HEK293 (cell line): ENCODE results near the gene RUFY2.

Experiments used
- GLI2 ChIP-seq: fragments of 450-650 bp; formaldehyde crosslinking; IDR thresholded peaks from 2 replicates; pipeline ENCODE4; 2017; ENCODE audit warnings: missing biosample characterization, missing genetic modification characterization, low read depth, borderline replicate concordance
- HOXD13 ChIP-seq: sonication (generic); formaldehyde crosslinking; IDR thresholded peaks from 2 replicates; pipeline ENCODE4 v1.8.0; 2022; ENCODE audit warnings: missing genetic modification reagents, borderline replicate concordance
- KLF1 ChIP-seq: fragments of 450-650 bp; formaldehyde crosslinking; IDR thresholded peaks from 2 replicates; pipeline ENCODE4 v1.5.1; 2016; ENCODE audit warnings: missing biosample characterization, missing genetic modification characterization
- KLF16 ChIP-seq: fragments of 450-650 bp; formaldehyde crosslinking; IDR thresholded peaks from 2 replicates; pipeline ENCODE4 v1.5.1; 2017; ENCODE audit warnings: missing biosample characterization, missing genetic modification characterization
- MEIS1 ChIP-seq: sonication (generic); formaldehyde crosslinking; IDR thresholded peaks from 2 replicates; pipeline ENCODE4 v1.8.1; 2022; ENCODE audit warnings: missing genetic modification reagents, mild to moderate bottlenecking, borderline replicate concordance
- ZBTB17 ChIP-seq: fragments of 450-650 bp; formaldehyde crosslinking; IDR thresholded peaks from 2 replicates; pipeline ENCODE4 v1.5.1; 2016; ENCODE audit warnings: missing biosample characterization, missing genetic modification characterization
- ZEB2 ChIP-seq: fragments of 450-650 bp; formaldehyde crosslinking; IDR thresholded peaks from 2 replicates; pipeline ENCODE4 v1.5.1; 2016; ENCODE audit warnings: missing biosample characterization, missing genetic modification characterization
- ZFHX2 ChIP-seq: fragments of 450-650 bp; formaldehyde crosslinking; conservative IDR thresholded peaks from 2 replicates; pipeline ENCODE4 v1.5.1; 2016; ENCODE audit warnings: missing biosample characterization, missing genetic modification characterization
- ZFP37 ChIP-seq: fragments of 450-650 bp; formaldehyde crosslinking; IDR thresholded peaks from 2 replicates; pipeline ENCODE4 v1.5.1; 2016; ENCODE audit warnings: missing biosample characterization, missing genetic modification characterization
- ZNF221 ChIP-seq: fragments of 450-650 bp; formaldehyde crosslinking; IDR thresholded peaks from 2 replicates; pipeline ENCODE4 v1.5.1; 2017; ENCODE audit warnings: missing biosample characterization, missing genetic modification characterization, borderline replicate concordance
- ZNF24 ChIP-seq: fragments of 450-650 bp; formaldehyde crosslinking; IDR thresholded peaks from 2 replicates; pipeline ENCODE4 v1.5.1; 2016; ENCODE audit warnings: missing biosample characterization, missing genetic modification characterization
- ZNF311 ChIP-seq: fragments of 450-650 bp; formaldehyde crosslinking; IDR thresholded peaks from 2 replicates; pipeline ENCODE4 v1.5.1; 2017; ENCODE audit warnings: missing biosample characterization, missing genetic modification characterization, borderline replicate concordance
- ZNF37A ChIP-seq: fragments of 450-650 bp; IDR thresholded peaks from 2 replicates; pipeline ENCODE4 v1.5.1; 2018; ENCODE audit warnings: missing biosample characterization, missing genetic modification characterization
- ZNF398 ChIP-seq: fragments of 450-650 bp; formaldehyde crosslinking; IDR thresholded peaks from 2 replicates; pipeline ENCODE4 v1.5.1; 2017; ENCODE audit warnings: missing biosample characterization, missing genetic modification characterization
- ZNF501 ChIP-seq: fragments of 450-650 bp; formaldehyde crosslinking; IDR thresholded peaks from 2 replicates; pipeline ENCODE4 v1.5.1; 2016; ENCODE audit warnings: missing biosample characterization, missing genetic modification characterization
- ZNF514 ChIP-seq: fragments of 450-650 bp; formaldehyde crosslinking; IDR thresholded peaks from 2 replicates; pipeline ENCODE4 v1.5.1; 2016; ENCODE audit warnings: missing biosample characterization, missing genetic modification characterization
- ZNF548 ChIP-seq: fragments of 450-650 bp; formaldehyde crosslinking; IDR thresholded peaks from 2 replicates; pipeline ENCODE4 v1.5.1; 2016; ENCODE audit warnings: missing biosample characterization, missing genetic modification characterization
- ZNF629 ChIP-seq: fragments of 450-650 bp; formaldehyde crosslinking; IDR thresholded peaks from 2 replicates; pipeline ENCODE4 v1.5.1; 2017; ENCODE audit warnings: missing biosample characterization, missing genetic modification characterization
- ZNF660 ChIP-seq: fragments of 450-650 bp; IDR thresholded peaks from 2 replicates; pipeline ENCODE4 v1.5.1; 2018; ENCODE audit warnings: missing biosample characterization, mild to moderate bottlenecking, missing genetic modification characterization
- ZNF692 ChIP-seq: fragments of 450-650 bp; formaldehyde crosslinking; IDR thresholded peaks from 2 replicates; pipeline ENCODE4 v1.5.1; 2016; ENCODE audit warnings: missing biosample characterization, missing genetic modification characterization
- ZNF768 ChIP-seq: fragments of 450-650 bp; formaldehyde crosslinking; IDR thresholded peaks from 2 replicates; pipeline ENCODE4 v1.5.1; 2018; ENCODE audit warnings: missing biosample characterization, mild to moderate bottlenecking, missing genetic modification characterization
- ZNF777 ChIP-seq: fragments of 450-650 bp; formaldehyde crosslinking; IDR thresholded peaks from 2 replicates; pipeline ENCODE4 v1.5.1; 2017; ENCODE audit warnings: missing biosample characterization, missing genetic modification characterization, borderline replicate concordance
- ZNF791 ChIP-seq: fragments of 450-650 bp; formaldehyde crosslinking; IDR thresholded peaks from 2 replicates; pipeline ENCODE4 v1.5.1; 2016; ENCODE audit warnings: missing biosample characterization, missing genetic modification characterization
- ZNF843 ChIP-seq: fragments of 450-650 bp; formaldehyde crosslinking; IDR thresholded peaks from 2 replicates; pipeline ENCODE4 v1.5.1; 2016; ENCODE audit warnings: missing biosample characterization, missing genetic modification characterization
- ZXDB ChIP-seq: fragments of 450-650 bp; formaldehyde crosslinking; IDR thresholded peaks from 2 replicates; pipeline ENCODE4 v1.5.1; 2016; ENCODE audit warnings: missing biosample characterization, missing genetic modification characterization
- TF ChIP-seq, protein P1 (sequence below): fragments of 450-650 bp; formaldehyde crosslinking; IDR thresholded peaks from 2 replicates; pipeline ENCODE4 v1.5.1; 2016; ENCODE audit warnings: missing biosample characterization, missing genetic modification characterization
- TF ChIP-seq, protein P2 (sequence below): sonication (generic); formaldehyde crosslinking; IDR thresholded peaks from 2 replicates; pipeline ENCODE4 v1.8.1; 2022; ENCODE audit warnings: mild to moderate bottlenecking, moderate library complexity, missing genetic modification reagents
- TF ChIP-seq, protein P3 (sequence below): fragments of 450-650 bp; formaldehyde crosslinking; optimal IDR thresholded peaks from 2 replicates; pipeline ENCODE3; 2016; ENCODE audit warnings: missing biosample characterization, mild to moderate bottlenecking, missing genetic modification characterization
- TF ChIP-seq, protein P4 (sequence below): fragments of 450-650 bp; formaldehyde crosslinking; IDR thresholded peaks from 2 replicates; pipeline ENCODE4 v1.5.1; 2016; ENCODE audit warnings: missing biosample characterization, missing genetic modification characterization

RUFY2 gene

GRCh38 chr10:68331455-68332258 is 75.4 kb downstream of the RUFY2 start, which contains the start of gene HNRNPH3 (continued):
- TF ChIP-seq, protein P1, sequence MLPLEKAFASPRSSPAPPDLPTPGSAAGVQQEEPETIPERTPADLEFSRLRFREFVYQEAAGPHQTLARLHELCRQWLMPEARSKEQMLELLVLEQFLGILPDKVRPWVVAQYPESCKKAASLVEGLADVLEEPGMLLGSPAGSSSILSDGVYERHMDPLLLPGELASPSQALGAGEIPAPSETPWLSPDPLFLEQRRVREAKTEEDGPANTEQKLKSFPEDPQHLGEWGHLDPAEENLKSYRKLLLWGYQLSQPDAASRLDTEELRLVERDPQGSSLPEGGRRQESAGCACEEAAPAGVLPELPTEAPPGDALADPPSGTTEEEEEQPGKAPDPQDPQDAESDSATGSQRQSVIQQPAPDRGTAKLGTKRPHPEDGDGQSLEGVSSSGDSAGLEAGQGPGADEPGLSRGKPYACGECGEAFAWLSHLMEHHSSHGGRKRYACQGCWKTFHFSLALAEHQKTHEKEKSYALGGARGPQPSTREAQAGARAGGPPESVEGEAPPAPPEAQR (tag by site-specific recombination): 0 out of 2 replicates have a peak, but pooled peaks have one; percentile 14
- TF ChIP-seq ZNF398 (tag by site-specific recombination): peak; percentile 79
- no peak for TF ChIP-seq MEIS1 (CRISPR knock-in tag)
- TF ChIP-seq ZNF629 (tag by site-specific recombination): peak; percentile 72
- 0 out of 2 replicates have a peak, but pooled peaks have one; percentile 29 for TF ChIP-seq ZNF768
- peak; percentile 94 for TF ChIP-seq ZFHX2 (tag by site-specific recombination)
- TF ChIP-seq ZNF514 (tag by site-specific recombination): no peak
- TF ChIP-seq ZNF692 (tag by site-specific recombination): peak; percentile 84; the same call in 1 of the 2 replicates
- peak; percentile 67 for TF ChIP-seq ZFP37 (tag by site-specific recombination)
- TF ChIP-seq ZNF24 (tag by site-specific recombination): peak; percentile 71
- peak; percentile 73 for TF ChIP-seq KLF1 (tag by site-specific recombination)
- TF ChIP-seq KLF16: peak; percentile 99
- no peak for TF ChIP-seq ZNF311
- no peak for TF ChIP-seq ZNF791 (tag by site-specific recombination)
- TF ChIP-seq ZNF501 (tag by site-specific recombination): peak; percentile 92
- TF ChIP-seq ZNF37A (tag by site-specific recombination): peak; percentile 56; the same call in 1 of the 2 replicates
- TF ChIP-seq, protein P2, sequence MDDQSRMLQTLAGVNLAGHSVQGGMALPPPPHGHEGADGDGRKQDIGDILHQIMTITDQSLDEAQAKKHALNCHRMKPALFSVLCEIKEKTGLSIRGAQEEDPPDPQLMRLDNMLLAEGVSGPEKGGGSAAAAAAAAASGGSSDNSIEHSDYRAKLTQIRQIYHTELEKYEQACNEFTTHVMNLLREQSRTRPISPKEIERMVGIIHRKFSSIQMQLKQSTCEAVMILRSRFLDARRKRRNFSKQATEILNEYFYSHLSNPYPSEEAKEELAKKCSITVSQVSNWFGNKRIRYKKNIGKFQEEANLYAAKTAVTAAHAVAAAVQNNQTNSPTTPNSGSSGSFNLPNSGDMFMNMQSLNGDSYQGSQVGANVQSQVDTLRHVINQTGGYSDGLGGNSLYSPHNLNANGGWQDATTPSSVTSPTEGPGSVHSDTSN: peak; percentile 80
- TF ChIP-seq ZEB2 (tag by site-specific recombination): peak; percentile 97
- TF ChIP-seq ZNF777 (tag by site-specific recombination): peak; percentile 72; the same call in 1 of the 2 replicates
- TF ChIP-seq ZXDB (tag by site-specific recombination): peak; percentile 88
- 0 out of 2 replicates have a peak, but pooled peaks have one; percentile 45 for TF ChIP-seq ZNF843 (tag by site-specific recombination)
- TF ChIP-seq, protein P3, sequence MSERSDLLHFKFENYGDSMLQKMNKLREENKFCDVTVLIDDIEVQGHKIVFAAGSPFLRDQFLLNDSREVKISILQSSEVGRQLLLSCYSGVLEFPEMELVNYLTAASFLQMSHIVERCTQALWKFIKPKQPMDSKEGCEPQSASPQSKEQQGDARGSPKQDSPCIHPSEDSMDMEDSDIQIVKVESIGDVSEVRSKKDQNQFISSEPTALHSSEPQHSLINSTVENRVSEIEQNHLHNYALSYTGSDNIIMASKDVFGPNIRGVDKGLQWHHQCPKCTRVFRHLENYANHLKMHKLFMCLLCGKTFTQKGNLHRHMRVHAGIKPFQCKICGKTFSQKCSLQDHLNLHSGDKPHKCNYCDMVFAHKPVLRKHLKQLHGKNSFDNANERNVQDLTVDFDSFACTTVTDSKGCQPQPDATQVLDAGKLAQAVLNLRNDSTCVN: peak; percentile 51
- no peak for TF ChIP-seq ZNF221 (tag by site-specific recombination)
- no peak; the same call in 1 of the 2 replicates for TF ChIP-seq GLI2 (tag by site-specific recombination)
- TF ChIP-seq ZNF548 (tag by site-specific recombination): no peak
- no peak for TF ChIP-seq HOXD13 (CRISPR knock-in tag)
- TF ChIP-seq, protein P4, sequence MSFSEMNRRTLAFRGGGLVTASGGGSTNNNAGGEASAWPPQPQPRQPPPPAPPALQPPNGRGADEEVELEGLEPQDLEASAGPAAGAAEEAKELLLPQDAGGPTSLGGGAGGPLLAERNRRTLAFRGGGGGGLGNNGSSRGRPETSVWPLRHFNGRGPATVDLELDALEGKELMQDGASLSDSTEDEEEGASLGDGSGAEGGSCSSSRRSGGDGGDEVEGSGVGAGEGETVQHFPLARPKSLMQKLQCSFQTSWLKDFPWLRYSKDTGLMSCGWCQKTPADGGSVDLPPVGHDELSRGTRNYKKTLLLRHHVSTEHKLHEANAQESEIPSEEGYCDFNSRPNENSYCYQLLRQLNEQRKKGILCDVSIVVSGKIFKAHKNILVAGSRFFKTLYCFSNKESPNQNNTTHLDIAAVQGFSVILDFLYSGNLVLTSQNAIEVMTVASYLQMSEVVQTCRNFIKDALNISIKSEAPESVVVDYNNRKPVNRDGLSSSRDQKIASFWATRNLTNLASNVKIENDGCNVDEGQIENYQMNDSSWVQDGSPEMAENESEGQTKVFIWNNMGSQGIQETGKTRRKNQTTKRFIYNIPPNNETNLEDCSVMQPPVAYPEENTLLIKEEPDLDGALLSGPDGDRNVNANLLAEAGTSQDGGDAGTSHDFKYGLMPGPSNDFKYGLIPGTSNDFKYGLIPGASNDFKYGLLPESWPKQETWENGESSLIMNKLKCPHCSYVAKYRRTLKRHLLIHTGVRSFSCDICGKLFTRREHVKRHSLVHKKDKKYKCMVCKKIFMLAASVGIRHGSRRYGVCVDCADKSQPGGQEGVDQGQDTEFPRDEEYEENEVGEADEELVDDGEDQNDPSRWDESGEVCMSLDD (tag by site-specific recombination): peak; percentile 90
- peak; percentile 75; the same call in 1 of the 2 replicates for TF ChIP-seq ZNF660 (tag by site-specific recombination)
- TF ChIP-seq ZBTB17 (tag by site-specific recombination): peak; percentile 88
